Activated CD8-positive, alpha-beta T cell treated with anti-CD3 and anti-CD28 coated beads for 36 hours (primary cell): ENCODE results near the gene MAPK12. TPM values are rescaled to one million over a fixed set of nuclear protein-coding genes. Genes with fewer than 3 reads are reported as not detected.

Experiments used
- ATAC-seq: fragments of 200-7000 bp; cut with Tn5 transposase; one replicate; pipeline ENCODE4 v1.10.0; 2021; ENCODE audit warnings: mild to moderate bottlenecking, moderate library complexity
- CTCF ChIA-PET: fragments of 350-600 bp; sonication (Branson Sonifier 250); formaldehyde crosslinking; loops from one replicate; lab custom pipeline; 2021; ENCODE audit warnings: antibody characterized with exemption; lab: Charles Lee
- POLR2A ChIA-PET: fragments of 350-600 bp; sonication (Branson Sonifier 250); formaldehyde crosslinking; loops from one replicate; lab custom pipeline; 2021; ENCODE audit warnings: antibody characterized with exemption; lab: Charles Lee
- DNase-seq: peaks from one replicate; pipeline ENCODE4 v3.0.0-alpha.2; 2020
- H3K27ac Mint-ChIP-seq: one replicate; pipeline ENCODE4 v1.8.0; 2021; ENCODE audit warnings: mild to moderate bottlenecking, mixed read lengths
- H3K27me3 Mint-ChIP-seq: one replicate; pipeline ENCODE4 v1.8.0; 2021; ENCODE audit warnings: mixed read lengths
- H3K36me3 Mint-ChIP-seq: one replicate; pipeline ENCODE4 v1.8.0; 2021; ENCODE audit warnings: low read depth, mixed read lengths
- H3K4me1 Mint-ChIP-seq: one replicate; pipeline ENCODE4 v1.8.0; 2021; ENCODE audit warnings: low read depth, mixed read lengths
- H3K4me3 Mint-ChIP-seq: one replicate; pipeline ENCODE4 v1.8.0; 2021; ENCODE audit warnings: mild to moderate bottlenecking, moderate library complexity, mixed read lengths
- H3K9me3 Mint-ChIP-seq: one replicate; pipeline ENCODE4 v1.8.0; 2021; ENCODE audit warnings: mixed read lengths
- CTCF ChIP-seq: fragments of 200-600 bp; IDR thresholded peaks from one replicate; pipeline ENCODE4 v1.8.0; 2022; ENCODE audit warnings: antibody characterized with exemption, mild to moderate bottlenecking
- intact Hi-C: fragments of 100-400 bp; cut with micrococcal nuclease; formaldehyde crosslinking; loops from one replicate; pipeline ENCODE4 v1.10.0; 2022
- total RNA-seq, 2 experiments: library from RNA; stranded (reverse); gene quantifications; one replicate each; pipeline ENCODE4 v1.2.3, GENCODE V29; 2021

MAPK12 gene
- total RNA-seq, 2 experiments from 2014 or later = 7.9 to 9.2 TPM

- intact Hi-C loops = no loop called here
- DNase-seq = peak; percentile 42
- H3K9me3 Mint-ChIP-seq = no peaks in the 10 kb centered on the region
Observed at GRCh38 chr22:50305923-50306566, 44.6 kb upstream of the MAPK12 start.

GRCh38 chr22:50305393-50305922, 44.0 kb upstream of the MAPK12 start:
- no peak for DNase-seq
- TF ChIP-seq CTCF = no peak
- Mint-ChIP-seq H3K27me3 (peaks cover 13% of the 10 kb centered on the region), H3K4me1 (peaks cover 15% of the 10 kb centered on the region), H3K27ac (no peak overlapping the region), H3K9me3 (no peaks in the 10 kb centered on the region), H3K36me3 (no peaks in the 10 kb centered on the region), H3K4me3 (no peak overlapping the region)
- CTCF ChIA-PET = interaction anchor here (1.0 kb wide), 1 partner anchor 11 kb away, joined by 3 read pairs; no protein-coding TSS in a partner anchor
- POLR2A ChIA-PET = interaction anchor here (1.5 to 2.2 kb wide), 3 partner anchors 8 to 11 kb away, joined by 3 to 9 read pairs (median 8); no protein-coding TSS in a partner anchor
- intact Hi-C loops = no loop called here
- no peak for ATAC-seq

More at GRCh38 chr22:50305923-50306566, 44.6 kb upstream of the MAPK12 start:
- no peaks in the 10 kb centered on the region for H3K36me3 Mint-ChIP-seq
- H3K4me1 Mint-ChIP-seq = peaks cover 15% of the 10 kb centered on the region
- ChIA-PET POLR2A (interaction anchor here (1.5 to 1.9 kb wide), 3 partner anchors 10 to 14 kb away, joined by 3 to 8 read pairs (median 6); no protein-coding TSS in a partner anchor), CTCF (interaction anchor here (1.3 to 1.7 kb wide), 2 partner anchors 12 to 20 kb away, joined by 3 read pairs; no protein-coding TSS in a partner anchor)
- peak overlapping the region; percentile 58 for H3K4me3 Mint-ChIP-seq
- H3K27ac Mint-ChIP-seq = no peak overlapping the region
- no peak for TF ChIP-seq CTCF
- peak; percentile 26 for ATAC-seq
- H3K27me3 Mint-ChIP-seq = peaks cover 13% of the 10 kb centered on the region

GRCh38 chr22:50304528-50305392, 43.3 kb upstream of the MAPK12 start:
- CTCF ChIA-PET = interaction anchor here (1.0 to 1.5 kb wide), 2 partner anchors 10 to 52 kb away, joined by 3 to 4 read pairs; no protein-coding TSS in a partner anchor
- Mint-ChIP-seq H3K27me3 (peaks cover 13% of the 10 kb centered on the region), H3K9me3 (no peaks in the 10 kb centered on the region), H3K36me3 (no peaks in the 10 kb centered on the region), H3K27ac (no peak overlapping the region), H3K4me3 (no peak overlapping the region), H3K4me1 (peaks cover 15% of the 10 kb centered on the region)
- intact Hi-C loops = no loop called here
- TF ChIP-seq CTCF = no peak
- DNase-seq (no peak), ATAC-seq (no peak)
- POLR2A ChIA-PET = interaction anchor here (2.2 kb wide), 1 partner anchor 9 kb away, joined by 9 read pairs; no protein-coding TSS in a partner anchor

GRCh38 chr22:50303848-50304527, 42.5 kb upstream of the MAPK12 start:
- peaks cover 13% of the 10 kb centered on the region for H3K27me3 Mint-ChIP-seq
- TF ChIP-seq CTCF = no peak
- H3K36me3 Mint-ChIP-seq = no peaks in the 10 kb centered on the region
- H3K4me3 Mint-ChIP-seq = no peak overlapping the region
- peaks cover 15% of the 10 kb centered on the region for H3K4me1 Mint-ChIP-seq
- H3K9me3 Mint-ChIP-seq = no peaks in the 10 kb centered on the region
- DNase-seq (peak; percentile 35), ATAC-seq (no peak)
- H3K27ac Mint-ChIP-seq = no peak overlapping the region
- ChIA-PET CTCF (interaction anchor here (0.7 to 1.5 kb wide), 4 partner anchors 10 to 51 kb away, joined by 3 to 4 read pairs (median 3); no protein-coding TSS in a partner anchor), POLR2A (interaction anchor here (0.8 to 2.2 kb wide), 2 partner anchors 10 to 23 kb away, joined by 3 to 9 read pairs; no protein-coding TSS in a partner anchor)
- intact Hi-C loops = no loop called here
